Osteoblast (primary cell): Measurements from ENCODE around the gene AGK. TPM values are rescaled to one million over a fixed set of nuclear protein-coding genes. Genes with fewer than 3 reads are reported as not detected.

Source experiments
- DNase-seq: peaks from one replicate; pipeline ENCODE4 v3.0.0; 2011; ENCODE audit warnings: low spot score, mixed read lengths; ENCODE audit not compliant: insufficient read length; ENCODE audit errors: missing footprints
- H2AFZ ChIP-seq: 2 replicates; pipeline ENCODE4 v1.6.0; 2011; ENCODE audit warnings: mild to moderate bottlenecking, low read length
- H3K27ac ChIP-seq: 2 replicates; pipeline ENCODE4 v1.5.1; 2011; ENCODE audit warnings: mild to moderate bottlenecking, low read depth, low read length, moderate library complexity
- H3K27me3 ChIP-seq: 2 replicates; pipeline ENCODE4 v1.6.0; 2012; ENCODE audit warnings: mild to moderate bottlenecking, control low read depth, inconsistent platforms, low read length, moderate library complexity; ENCODE audit not compliant: insufficient read depth
- H3K36me3 ChIP-seq: 2 replicates; pipeline ENCODE4 v1.5.1; 2011; ENCODE audit warnings: mild to moderate bottlenecking, low read length, control low read depth, moderate library complexity; ENCODE audit not compliant: insufficient read depth
- H3K4me1 ChIP-seq: 2 replicates; pipeline ENCODE4 v1.5.1; 2011; ENCODE audit warnings: mild to moderate bottlenecking, low read length, control low read depth, moderate library complexity; ENCODE audit not compliant: insufficient read depth
- H3K4me2 ChIP-seq: 2 replicates; pipeline ENCODE4 v1.6.0; 2011; ENCODE audit warnings: mild to moderate bottlenecking, low read length; ENCODE audit not compliant: insufficient read depth
- H3K4me3 ChIP-seq: fragments of 200-600 bp; sonication (generic); 3 replicates; pipeline ENCODE4 v1.5.1; 2012; ENCODE audit warnings: mild to moderate bottlenecking, low read length, inconsistent platforms; ENCODE audit not compliant: insufficient read depth
- H3K79me2 ChIP-seq: 2 replicates; pipeline ENCODE4 v1.6.0; 2012; ENCODE audit warnings: mild to moderate bottlenecking, low read length, control low read depth, inconsistent platforms; ENCODE audit not compliant: insufficient read depth
- H3K9me3 ChIP-seq: 2 replicates; pipeline ENCODE4 v1.5.1; 2011; ENCODE audit warnings: low read depth, low read length, control low read depth
- H4K20me1 ChIP-seq: 2 replicates; pipeline ENCODE4 v1.6.0; 2012; ENCODE audit warnings: mild to moderate bottlenecking, low read length, control low read depth; ENCODE audit not compliant: insufficient read depth
- CTCF ChIP-seq: IDR thresholded peaks from 2 replicates; pipeline ENCODE4 v1.5.1; 2011; ENCODE audit warnings: mild to moderate bottlenecking, low read depth, low read length, moderate library complexity; ENCODE audit errors: extremely low read depth
- total RNA-seq: library from RNA; depleted of rRNA; stranded (reverse); fragments of >200 nt; gene quantifications from 2 replicates; pipeline ENCODE4 v1.2.3, GENCODE V29; 2012

AGK gene
- total RNA-seq, 1 donor = 26.1 TPM

GRCh38 chr7:141671705-141672496 is 120.7 kb downstream of the AGK start:
- H4K20me1 ChIP-seq = no peaks in the 10 kb centered on the region
- DNase-seq = peak; percentile 55
- no peaks in the 10 kb centered on the region for H3K27me3 ChIP-seq
- peaks cover 21% of the 10 kb centered on the region for H3K4me1 ChIP-seq
- H3K79me2 ChIP-seq = no peaks in the 10 kb centered on the region
- no peaks in the 10 kb centered on the region for H3K9me3 ChIP-seq
- no peaks in the 10 kb centered on the region for H3K36me3 ChIP-seq
- no peak overlapping the region for H3K4me3 ChIP-seq
- no peak overlapping the region for H3K4me2 ChIP-seq
- no peak overlapping the region for H2AFZ ChIP-seq
- no peak for TF ChIP-seq CTCF
- no peak overlapping the region for H3K27ac ChIP-seq

GRCh38 chr7:141673346-141673745 is 122.1 kb downstream of the AGK start:
- no peak overlapping the region for H3K4me2 ChIP-seq
- no peak for TF ChIP-seq CTCF
- H3K27ac ChIP-seq = no peak overlapping the region
- H2AFZ ChIP-seq = no peak overlapping the region
- H3K79me2 ChIP-seq = no peaks in the 10 kb centered on the region
- no peaks in the 10 kb centered on the region for H3K36me3 ChIP-seq
- H3K9me3 ChIP-seq = no peaks in the 10 kb centered on the region
- no peak overlapping the region for H3K4me3 ChIP-seq
- peak; percentile 35 for DNase-seq
- H3K4me1 ChIP-seq = peaks cover 21% of the 10 kb centered on the region
- no peaks in the 10 kb centered on the region for H4K20me1 ChIP-seq
- no peaks in the 10 kb centered on the region for H3K27me3 ChIP-seq

- no peak overlapping the region for H3K4me3 ChIP-seq
- no peak for TF ChIP-seq CTCF
- no peaks in the 10 kb centered on the region for H3K9me3 ChIP-seq
- H2AFZ ChIP-seq = no peak overlapping the region
- H3K36me3 ChIP-seq = no peaks in the 10 kb centered on the region
- H4K20me1 ChIP-seq = no peaks in the 10 kb centered on the region
- no peak overlapping the region for H3K4me2 ChIP-seq
- no peaks in the 10 kb centered on the region for H3K27me3 ChIP-seq
- peaks cover 21% of the 10 kb centered on the region for H3K4me1 ChIP-seq
- no peaks in the 10 kb centered on the region for H3K79me2 ChIP-seq
- DNase-seq = no peak
- H3K27ac ChIP-seq = peak overlapping the region; percentile 39
These were observed 123.0 kb downstream of the AGK start for GRCh38 chr7:141674171-141674671.

- H3K27ac ChIP-seq = peak overlapping the region; percentile 40
- peak; percentile 42 for TF ChIP-seq CTCF
These were observed 123.5 kb downstream of the AGK start for GRCh38 chr7:141674702-141675101.

More at GRCh38 chr7:141674702-141675101, 123.5 kb downstream of the AGK start:
- no peaks in the 10 kb centered on the region for H3K36me3 ChIP-seq
- H4K20me1 ChIP-seq = no peaks in the 10 kb centered on the region
- H3K79me2 ChIP-seq = no peaks in the 10 kb centered on the region
- H3K27me3 ChIP-seq = no peaks in the 10 kb centered on the region
- DNase-seq = peak; percentile 49
- H2AFZ ChIP-seq = no peak overlapping the region
- no peaks in the 10 kb centered on the region for H3K9me3 ChIP-seq
- no peak overlapping the region for H3K4me2 ChIP-seq
- H3K4me3 ChIP-seq = no peak overlapping the region
- H3K4me1 ChIP-seq = peaks cover 21% of the 10 kb centered on the region
